HepG2 (cell line): ENCODE data around the gene ATRAID. TPM values are rescaled to one million over a fixed set of nuclear protein-coding genes. Genes with fewer than 3 reads are reported as not detected.

ENCODE experiments used
- ATAC-seq: fragments of 200-7000 bp; cut with Tn5 transposase; 3 replicates; pipeline ENCODE4 v1.9.1; 2020; ENCODE audit warnings: mild to moderate bottlenecking, moderate library complexity
- BruUV-seq: library from RNA; stranded (reverse); fragments of 400-500 nt; replicated peaks from 2 replicates; lab custom pipeline; 2021; lab: Mats Ljungman, UMichigan
- CTCF ChIA-PET: fragments of 300-600 bp; formaldehyde crosslinking; extraction: SDS; loops from one replicate; lab custom pipeline; 2021; ENCODE audit warnings: low total read pairs, inconsistent platforms, low intra/inter-chr PET ratio; lab: Yijun Ruan, JAX
- POLR2A ChIA-PET: fragments of 350-600 bp; sonication (Branson Sonifier 250); formaldehyde crosslinking; loops from one replicate; lab custom pipeline; 2020; ENCODE audit warnings: antibody characterized with exemption, inconsistent platforms; lab: Yijun Ruan, JAX
- DNase-seq: peaks from one replicate; pipeline ENCODE4 v3.0.0-alpha.2; 2015; ENCODE audit warnings: low spot score
- FAIRE-seq: peaks from 3 replicates; lab custom pipeline; 2011; peaks lifted over from hg19 to GRCh38; lab: Jason Lieb, UNC
- H2AFZ ChIP-seq: one replicate; pipeline ENCODE4 v1.6.1; 2011; ENCODE audit warnings: low read length, inconsistent platforms
- H3K27ac ChIP-seq: fragments of 300-600 bp; 3 replicates; pipeline ENCODE4 v1.8.0; 2011; ENCODE audit warnings: mixed run types, mild to moderate bottlenecking, mixed read lengths, low read length, inconsistent platforms; ENCODE audit not compliant: insufficient read depth; ENCODE audit errors: extremely low read length
- H3K27me3 ChIP-seq, 2 experiments: fragments of 200-600 bp in 1 of 2; 2 replicates in 1 of 2; 3 replicates in 1 of 2; pipeline versions ENCODE4 v1.6.0 to v1.8.0; 2011; ENCODE audit warnings: low read length in 2 of 2, mild to moderate bottlenecking in 2 of 2, moderate library complexity in 2 of 2, inconsistent platforms in 1 of 2; ENCODE audit not compliant: insufficient read depth in 2 of 2, control insufficient read depth in 1 of 2
- H3K36me3 ChIP-seq, 2 experiments: fragments of 200-600 bp in 1 of 2; replicated peaks in 1 of 2; 2 replicates in 1 of 2; 3 replicates in 1 of 2; pipeline versions ENCODE4 v1.5.1 to v1.8.0; 2011; ENCODE audit warnings: low read length in 2 of 2, inconsistent platforms in 1 of 2; ENCODE audit not compliant: insufficient read depth in 2 of 2, control insufficient read depth in 1 of 2
- H3K4me1 ChIP-seq: 2 replicates; pipeline ENCODE4 v1.5.1; 2012; ENCODE audit warnings: low read length, inconsistent platforms; ENCODE audit not compliant: insufficient read depth
- H3K4me2 ChIP-seq: 2 replicates; pipeline ENCODE4 v1.6.0; 2011; ENCODE audit warnings: low read depth, low read length, inconsistent platforms
- H3K4me3 ChIP-seq, 3 experiments: fragments of 200-600 bp in 1 of 3; sonication (generic), shearing (Covaris generic) in 1 of 3; replicated peaks in 1 of 3; 2 replicates each; pipeline ENCODE4 v1.5.1; 2011 to 2016; ENCODE audit warnings: low read length in 3 of 3, inconsistent platforms in 2 of 3, low read depth in 2 of 3, mild to moderate bottlenecking in 2 of 3, control low read depth in 1 of 3, mixed read lengths in 1 of 3; ENCODE audit not compliant: insufficient read depth in 1 of 3
- H3K79me2 ChIP-seq: one replicate; pipeline ENCODE4 v1.6.1; 2011; ENCODE audit warnings: low read length, inconsistent platforms; ENCODE audit not compliant: insufficient read depth
- H3K9ac ChIP-seq: 2 replicates; pipeline ENCODE4 v1.6.0; 2011; ENCODE audit warnings: mild to moderate bottlenecking, low read depth, low read length, inconsistent platforms; ENCODE audit not compliant: insufficient read depth
- H3K9me3 ChIP-seq: 2 replicates; pipeline ENCODE4 v1.5.1; 2012; ENCODE audit warnings: mild to moderate bottlenecking, low read length
- H4K20me1 ChIP-seq: 2 replicates; pipeline ENCODE4 v1.6.0; 2011; ENCODE audit warnings: inconsistent platforms, mild to moderate bottlenecking, low read length, moderate library complexity; ENCODE audit not compliant: insufficient read depth
- ARID5B ChIP-seq: IDR thresholded peaks from 2 replicates; pipeline ENCODE4 v1.4.0; 2020; ENCODE audit warnings: mild to moderate bottlenecking, missing genetic modification reagents
- HMGXB4 ChIP-seq, 2 experiments: sonication (generic) in 1 of 2; formaldehyde crosslinking in 1 of 2; IDR thresholded peaks; 2 replicates each; pipeline versions ENCODE4 v1.4.0 to v1.6.1; 2018 to 2020; ENCODE audit warnings: missing genetic modification reagents in 2 of 2, borderline replicate concordance in 1 of 2, low read depth in 1 of 2, mild to moderate bottlenecking in 1 of 2, missing biosample characterization in 1 of 2
- KLF11 ChIP-seq: IDR thresholded peaks from 2 replicates; pipeline ENCODE4 v1.6.1; 2016; ENCODE audit warnings: missing compliant biosample characterization
- MIER3 ChIP-seq: IDR thresholded peaks from 2 replicates; pipeline ENCODE4 v1.6.1; 2016; ENCODE audit warnings: missing compliant biosample characterization, borderline replicate concordance
- MXD4 ChIP-seq: IDR thresholded peaks from 2 replicates; pipeline ENCODE4 v1.6.1; 2016; ENCODE audit warnings: mild to moderate bottlenecking, missing biosample characterization, missing genetic modification reagents
- NFYB ChIP-seq: sonication (generic); formaldehyde crosslinking; IDR thresholded peaks from 2 replicates; pipeline ENCODE4 v1.4.0; 2020; ENCODE audit warnings: missing genetic modification reagents
- PITX1 ChIP-seq: sonication (generic); formaldehyde crosslinking; IDR thresholded peaks from 2 replicates; pipeline ENCODE4 v1.5.1; 2020; ENCODE audit warnings: mild to moderate bottlenecking, missing genetic modification reagents
- SIN3A ChIP-seq: IDR thresholded peaks from 2 replicates; pipeline ENCODE4 v1.6.1; 2011; ENCODE audit warnings: low read depth, mild to moderate bottlenecking, control low read depth, low read length, borderline replicate concordance
- SMYD3 ChIP-seq: sonication (generic); formaldehyde crosslinking; IDR thresholded peaks from 2 replicates; pipeline ENCODE4 v1.8.1; 2023; ENCODE audit warnings: mild to moderate bottlenecking, missing genetic modification reagents
- SP140L ChIP-seq: sonication (generic); formaldehyde crosslinking; IDR thresholded peaks from 2 replicates; pipeline ENCODE4 v1.4.0; 2020; ENCODE audit warnings: missing genetic modification reagents, borderline replicate concordance
- TFDP2 ChIP-seq: sonication (generic); formaldehyde crosslinking; IDR thresholded peaks from 2 replicates; pipeline ENCODE4 v1.4.0; 2020; ENCODE audit warnings: missing genetic modification reagents
- ZFP36L1 ChIP-seq: sonication (generic); formaldehyde crosslinking; IDR thresholded peaks from 2 replicates; pipeline ENCODE4 v1.8.0; 2022; ENCODE audit warnings: mild to moderate bottlenecking, missing genetic modification reagents, moderate library complexity
- ZFX ChIP-seq: sonication (generic); formaldehyde crosslinking; IDR thresholded peaks from 2 replicates; pipeline ENCODE4 v1.4.0; 2020; ENCODE audit warnings: mild to moderate bottlenecking, low read depth, missing genetic modification reagents, moderate library complexity
- ZNF317 ChIP-seq: sonication (generic); formaldehyde crosslinking; IDR thresholded peaks from 2 replicates; pipeline ENCODE4 v1.5.0; 2020; ENCODE audit warnings: mild to moderate bottlenecking, missing genetic modification reagents
- ZNF367 ChIP-seq: sonication (generic); formaldehyde crosslinking; IDR thresholded peaks from 2 replicates; pipeline ENCODE4 v1.4.0; 2020; ENCODE audit warnings: missing genetic modification reagents, borderline replicate concordance
- ZNF605 ChIP-seq: sonication (generic); formaldehyde crosslinking; IDR thresholded peaks from 2 replicates; pipeline ENCODE4 v1.8.0; 2022; ENCODE audit warnings: mild to moderate bottlenecking, missing genetic modification reagents
- WGBS: methylation state at CpG from one replicate; pipeline ENCODE4 v1.1.6; 2017; ENCODE audit warnings: low lambda C conversion rate; 5-methylcytosine and 5-hydroxymethylcytosine counted together
- in situ Hi-C: cut with HindIII; loops from 2 replicates; pipeline ENCODE4 v1.10.0; 2017; ENCODE audit warnings: low pct_unique_long_range_greater_than_20kb; ENCODE audit not compliant: extremely low pct_ligation_motif_present
- intact Hi-C: fragments of 100-400 bp; cut with micrococcal nuclease; formaldehyde crosslinking; loops from one replicate; pipeline ENCODE4 v1.10.0; 2022; ENCODE audit not compliant: unreplicated experiment
- polyA plus RNA-seq, 8 experiments: library from polyadenylated mRNA; depleted of rRNA in 3 of 8; stranded (reverse) in 7 of 8; unstranded in 1 of 8; fragments of >200 nt; fragmentation: Illumina TruSeq in 4 of 8; extraction: Trizol in 4 of 8; gene quantifications; 2 replicates each; pipeline versions ENCODE4 v1.2.1 to v1.2.3, GENCODE V29; 2011 to 2016; ENCODE audit warnings: low read depth in 4 of 8, missing spikeins in 1 of 8, mixed read lengths in 1 of 8; ENCODE audit not compliant: insufficient read depth in 1 of 8
- total RNA-seq, 5 experiments: library from RNA; depleted of rRNA; stranded (reverse); fragments of >200 nt; fragmentation: Illumina TruSeq; extraction: Trizol; gene quantifications; 2 replicates each; pipeline ENCODE4 v1.2.3, GENCODE V29; 2016; ENCODE audit warnings: low read depth in 1 of 5

Gene ATRAID
- total and polyA plus RNA-seq, 2 of the 13 experiments (the other 11 are each of a cell fraction or from before 2014, with no cell fraction given), result 207 to 382 TPM

GRCh38 chr2:27209621-27210401, 2.0 kb upstream of the ATRAID start:
- peaks cover 47% of the 10 kb centered on the region for H3K79me2 ChIP-seq
- peaks cover 68% of the 10 kb centered on the region for H3K4me1 ChIP-seq
- intact Hi-C loops, result loop anchor here (5.0 kb wide), 1 partner anchor 113 kb away; no protein-coding TSS in a partner anchor
- H3K4me2 ChIP-seq, result peak overlapping the region; percentile 93
- CTCF ChIA-PET, result no interaction called here
- H3K9ac ChIP-seq, result peak overlapping the region; percentile 99
- peak; percentile 88 for FAIRE-seq
- no peaks in the 10 kb centered on the region; a peak in 1 of 5 replicates for H3K27me3 ChIP-seq
- ATAC-seq, result peak; percentile 20
- H3K27ac ChIP-seq, result peak overlapping the region; percentile 62
- DNase-seq, result peak; percentile 76
- peaks cover 27 to 49% of the 10 kb centered on the region in 2 experiments for H3K36me3 ChIP-seq
- H3K4me3 ChIP-seq, result peak overlapping the region; percentile 8 to 26 (median 19); a peak in 5 of 6 replicates
- H4K20me1 ChIP-seq, result no peaks in the 10 kb centered on the region
- H2AFZ ChIP-seq, result no peak overlapping the region
- in situ Hi-C loops, result no loop called here
- BruUV-seq, result TSS peak; percentile 34
- no peaks in the 10 kb centered on the region for H3K9me3 ChIP-seq
- 54% methylated on average over 6 of the region's 6 CpGs for WGBS
- POLR2A ChIA-PET, result interaction anchor here (1.1 to 1.7 kb wide), 4 partner anchors 13 to 114 kb away, joined by 4 to 5 read pairs (median 4); partner anchors contain the start of gene PREB
- peak; percentile 48; the same call in 1 of the 2 replicates for TF ChIP-seq TFDP2
- no peak for TF ChIP-seq ZNF367
- 0 out of 2 replicates have a peak, but pooled peaks have one; percentile 6 for TF ChIP-seq ZNF317 (CRISPR knock-in tag)
- no peak for TF ChIP-seq SMYD3 (CRISPR knock-in tag)
- no peak for TF ChIP-seq NFYB (CRISPR knock-in tag)
- 0 out of 4 replicates have a peak, but pooled peaks of 1 of the 2 experiments have one; percentile 33 for TF ChIP-seq HMGXB4 (CRISPR knock-in tag; IDR thresholded peaks at IDR 0.05; ENCODE audit: borderline replicate concordance in 1 of 2, low read depth in 1 of 2)
- 0 out of 2 replicates have a peak, but pooled peaks have one; percentile 53 for TF ChIP-seq SIN3A
- TF ChIP-seq ZNF605 (CRISPR knock-in tag), result peak; percentile 61; the same call in 1 of the 2 replicates
- TF ChIP-seq SP140L (CRISPR knock-in tag), result no peak
- 0 out of 2 replicates have a peak, but pooled peaks have one; percentile 59 for TF ChIP-seq MIER3 (CRISPR knock-in tag)
- TF ChIP-seq MXD4 (CRISPR knock-in tag), result 0 out of 2 replicates have a peak, but pooled peaks have one; percentile 27
- TF ChIP-seq ZFP36L1, result 0 out of 2 replicates have a peak, but pooled peaks have one; percentile 40
- TF ChIP-seq PITX1 (CRISPR knock-in tag), result peak; percentile 39; the same call in 1 of the 2 replicates
- no peak for TF ChIP-seq KLF11 (CRISPR knock-in tag)
- TF ChIP-seq ZFX (CRISPR knock-in tag), result peak; percentile 48
- TF ChIP-seq ARID5B, result peak; percentile 65
